Fibroblast of villous mesenchyme (primary cell): ENCODE measurements around the gene HOXD9. TPM values are rescaled to one million over a fixed set of nuclear protein-coding genes. Genes with fewer than 3 reads are reported as not detected.

Source experiments
- DNase-seq: peaks from one replicate; pipeline ENCODE4 v3.0.0-alpha.2; 2010; ENCODE audit warnings: low read depth
- H3K4me3 ChIP-seq: 2 replicates; pipeline ENCODE4 v1.5.1; 2011; ENCODE audit warnings: low read depth, mild to moderate bottlenecking, low read length
- CTCF ChIP-seq: IDR thresholded peaks from 2 replicates; pipeline ENCODE4 v1.5.1; 2012; ENCODE audit warnings: low read depth, mild to moderate bottlenecking, low read length; ENCODE audit not compliant: insufficient read depth
- total RNA-seq: library from RNA; depleted of rRNA; stranded (reverse); fragments of >200 nt; gene quantifications from 2 replicates; pipeline ENCODE4 v1.2.3, GENCODE V29; 2012

Gene HOXD9
- total RNA-seq, 1 donor = 11.2 TPM

GRCh38 chr2:176118601-176119339 is 3.7 kb upstream of the HOXD9 start:
- peak overlapping the region; percentile 58 for H3K4me3 ChIP-seq
- peak; percentile 88 for DNase-seq
- peak; percentile 64 for TF ChIP-seq CTCF

GRCh38 chr2:176120364-176121189 is 1.9 kb upstream of the HOXD9 start:
- DNase-seq = peak; percentile 57
- TF ChIP-seq CTCF = peak; percentile 12
- peak overlapping the region; percentile 22 for H3K4me3 ChIP-seq

GRCh38 chr2:176121190-176122051 is 1.1 kb upstream of the HOXD9 start:
- DNase-seq = peak; percentile 37
- no peak for TF ChIP-seq CTCF
- H3K4me3 ChIP-seq = peak overlapping the region; percentile 24

GRCh38 chr2:176122052-176122682 is 352 bp upstream of the HOXD9 start:
- TF ChIP-seq CTCF = no peak
- DNase-seq = peak; percentile 81
- peak overlapping the region; percentile 51 for H3K4me3 ChIP-seq

GRCh38 chr2:176123411-176124109 is 1.0 kb downstream of the HOXD9 start:
- DNase-seq = peak; percentile 44
- H3K4me3 ChIP-seq = peak overlapping the region; percentile 51
- no peak for TF ChIP-seq CTCF
